ENCODE measurements around the gene OXT. TPM values are rescaled to one million over a fixed set of nuclear protein-coding genes. Genes with fewer than 3 reads are reported as not detected.
A peak's percentile ranks its signal among the peaks of the same experiment; 100 is the strongest.

OXT gene
- total RNA-seq, 1 donor from 2014 or later: not detected

DNA sequence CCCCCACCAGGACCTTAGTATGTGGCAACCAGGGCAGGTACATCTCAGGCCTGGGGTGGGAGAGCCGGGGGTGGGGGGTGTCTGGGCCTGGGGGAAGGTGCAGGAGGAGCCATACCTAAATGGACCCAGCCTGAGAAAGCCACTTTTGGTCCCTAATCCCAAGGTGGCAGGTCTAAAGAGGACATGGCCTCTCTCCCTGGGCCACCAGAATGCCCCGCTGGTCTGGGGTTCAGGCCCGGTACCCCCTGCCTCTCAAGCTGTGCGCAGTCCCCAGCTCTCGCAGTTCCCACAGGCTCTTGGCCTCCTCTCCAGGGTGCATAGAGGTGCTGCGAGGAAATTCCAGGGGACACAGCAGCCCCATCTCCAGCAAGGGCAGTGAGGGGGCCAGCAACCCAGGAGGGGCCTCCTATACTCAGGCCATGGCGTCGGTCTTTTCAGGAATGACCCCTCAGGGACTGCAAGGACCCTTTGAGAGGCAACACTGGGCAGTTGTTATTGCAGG, 14.2 kb downstream of the OXT start:
- no peak overlapping the region for H3K4me3 ChIP-seq (ENCODE audit: low read depth, low read length)
- peaks cover 47% of the 10 kb centered on the region for H3K27me3 ChIP-seq (ENCODE audit: control insufficient read depth, insufficient read depth, low read length)
- TF ChIP-seq CTCF (IDR thresholded peaks at IDR 0.05; ENCODE audit: insufficient read depth, low read length, poor library complexity, severe bottlenecking): no peak
- no peaks in the 10 kb centered on the region for H3K36me3 ChIP-seq (ENCODE audit: control insufficient read depth, insufficient read depth, low read length)
- no peak for DNase-seq (ENCODE audit: low read depth)

DNA sequence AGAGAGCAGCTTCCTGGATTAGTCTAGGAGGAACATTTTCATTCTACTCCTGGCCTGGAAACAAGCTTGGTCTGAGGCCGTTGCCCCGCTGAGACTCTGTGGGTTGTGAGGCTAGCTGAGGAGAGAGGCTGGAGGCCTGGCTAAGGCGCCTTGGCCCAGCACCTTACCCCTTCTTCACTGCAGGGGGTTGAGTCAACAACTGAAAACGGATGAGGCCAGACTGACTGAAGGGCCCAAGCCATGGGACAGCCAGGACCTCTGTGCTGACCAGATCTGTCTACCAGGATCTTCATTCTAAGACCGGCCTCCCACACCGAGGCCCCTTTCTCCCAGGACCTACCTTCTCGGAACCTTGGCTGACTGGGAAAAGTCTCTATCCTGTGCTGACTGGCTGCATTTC, 16.6 kb downstream of the OXT start:
- Histone ChIP-seq H3K4me3 (ENCODE audit: low read depth, low read length) (no peak overlapping the region), H3K36me3 (ENCODE audit: control insufficient read depth, insufficient read depth, low read length) (no peaks in the 10 kb centered on the region), H3K27me3 (ENCODE audit: control insufficient read depth, insufficient read depth, low read length) (peaks cover 25% of the 10 kb centered on the region)
- no peak for TF ChIP-seq CTCF (IDR thresholded peaks at IDR 0.05; ENCODE audit: insufficient read depth, low read length, poor library complexity, severe bottlenecking)
- DNase-seq (ENCODE audit: low read depth): no peak

- Histone ChIP-seq H3K27me3 (ENCODE audit: control insufficient read depth, insufficient read depth, low read length) (peaks cover 9% of the 10 kb centered on the region), H3K36me3 (ENCODE audit: control insufficient read depth, insufficient read depth, low read length) (no peaks in the 10 kb centered on the region), H3K4me3 (ENCODE audit: low read depth, low read length) (no peak overlapping the region)
- TF ChIP-seq CTCF (IDR thresholded peaks at IDR 0.05; ENCODE audit: insufficient read depth, low read length, poor library complexity, severe bottlenecking): no peak
- no peak for DNase-seq (ENCODE audit: low read depth)
Measured at GRCh38 chr20:3090565-3090964, 19.1 kb downstream of the OXT start.

DNA sequence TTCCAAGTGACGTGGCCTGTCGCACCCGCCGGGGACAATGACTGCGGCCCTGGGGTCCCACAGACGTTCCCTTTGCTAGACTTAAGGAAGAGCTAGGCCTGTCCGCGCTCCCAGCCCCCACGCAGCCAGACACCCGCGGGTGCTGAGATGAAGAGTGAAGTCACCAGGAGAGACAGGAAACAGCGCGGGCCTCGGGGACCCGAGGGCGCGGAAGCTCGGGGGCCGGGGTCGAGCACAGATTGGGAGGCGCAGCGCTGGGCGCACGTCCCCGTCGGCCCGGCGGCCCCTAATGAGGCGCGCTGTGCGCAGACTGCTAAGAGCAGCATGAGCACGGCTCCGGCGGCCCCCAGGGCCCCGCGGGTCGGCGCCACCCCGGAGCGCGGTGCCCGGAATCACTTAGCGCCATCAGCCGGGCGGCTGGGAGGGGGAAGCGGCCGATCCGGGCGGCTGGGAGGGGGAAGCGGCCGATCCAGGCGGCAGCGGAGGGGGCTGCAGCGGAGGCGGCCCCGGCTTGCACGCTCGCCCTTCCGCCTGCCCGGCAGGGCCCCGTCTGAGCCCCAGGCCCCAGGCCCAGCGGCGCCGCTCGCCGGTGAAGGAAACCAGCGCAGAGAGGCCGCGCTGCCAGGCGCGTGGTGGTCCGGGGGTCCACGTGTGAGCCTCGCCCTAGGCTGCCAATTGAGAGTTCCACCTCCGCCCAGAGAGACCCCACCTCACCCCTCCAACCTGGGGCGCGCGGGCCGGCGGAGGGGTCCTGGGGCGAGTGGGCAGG, 21.4 kb downstream of the OXT start:
- Histone ChIP-seq H3K27me3 (ENCODE audit: control insufficient read depth, insufficient read depth, low read length) (peaks cover 9% of the 10 kb centered on the region), H3K4me3 (ENCODE audit: low read depth, low read length) (peak overlapping the region; percentile 47), H3K36me3 (ENCODE audit: control insufficient read depth, insufficient read depth, low read length) (no peaks in the 10 kb centered on the region)
- DNase-seq (ENCODE audit: low read depth): no peak
- TF ChIP-seq CTCF (IDR thresholded peaks at IDR 0.05; ENCODE audit: insufficient read depth, low read length, poor library complexity, severe bottlenecking): no peak

DNA sequence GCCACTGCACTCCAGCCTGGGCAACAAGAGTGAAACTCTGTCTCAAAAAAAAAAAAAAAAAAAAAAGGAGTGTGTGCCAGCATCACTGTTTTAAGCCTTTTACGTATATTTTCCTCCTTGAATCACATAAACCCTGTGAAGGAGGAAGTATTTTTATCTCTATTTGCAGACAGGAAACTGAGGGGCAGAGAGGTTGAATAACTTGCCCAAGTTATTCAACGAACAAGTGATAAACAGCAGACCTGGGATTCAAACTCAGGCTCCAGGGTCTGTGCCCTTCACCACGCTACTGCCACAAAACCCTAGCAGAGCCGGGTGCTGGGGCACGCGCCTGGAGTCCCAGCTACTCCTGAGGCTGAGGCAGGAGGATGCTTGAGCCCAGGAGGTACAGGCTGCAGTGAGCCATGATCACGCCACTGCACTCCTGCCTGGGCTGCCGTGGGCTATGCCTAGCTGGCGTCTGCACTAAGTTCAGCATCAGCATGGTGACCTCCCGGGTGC, 22.5 kb downstream of the OXT start:
- DNase-seq (ENCODE audit: low read depth): no peak
- TF ChIP-seq CTCF (IDR thresholded peaks at IDR 0.05; ENCODE audit: insufficient read depth, low read length, poor library complexity, severe bottlenecking): no peak

More for the DNA sequence above, 22.5 kb downstream of the OXT start:
- H3K27me3 ChIP-seq (ENCODE audit: control insufficient read depth, insufficient read depth, low read length): peaks cover 9% of the 10 kb centered on the region
- H3K36me3 ChIP-seq (ENCODE audit: control insufficient read depth, insufficient read depth, low read length): no peaks in the 10 kb centered on the region
- H3K4me3 ChIP-seq (ENCODE audit: low read depth, low read length): no peak overlapping the region

Measured in kidney epithelial cell (primary cell).